Amniotic epithelial cell (primary cell): ENCODE results near the gene SBK1.
"Not testable (repeated sequence)": the region's sequence is repeated elsewhere in the genome, so short reads cannot be mapped to it uniquely, and the experiment has no call there.

Experiments used
- DNase-seq: peaks from one replicate; pipeline ENCODE4 v3.0.0-alpha.2; 2010; ENCODE audit warnings: low read depth

Gene SBK1

GRCh38 chr16:28308794-28309584 lies 16.7 kb downstream of the SBK1 start:
- DNase-seq, result no peak

GRCh38 chr16:28309811-28310311 lies 17.5 kb downstream of the SBK1 start:
- DNase-seq, result no peak

- no peak for DNase-seq
These were observed 18.5 kb downstream of the SBK1 start for GRCh38 chr16:28310796-28311195.

GRCh38 chr16:28311413-28311812 lies 19.1 kb downstream of the SBK1 start:
- DNase-seq, result no peak

- no peak for DNase-seq
These were observed 19.6 kb downstream of the SBK1 start for GRCh38 chr16:28311913-28312312.

- no peak for DNase-seq
These were observed 20.0 kb downstream of the SBK1 start for GRCh38 chr16:28312327-28312726.

GRCh38 chr16:28313587-28313986 lies 21.3 kb downstream of the SBK1 start:
- DNase-seq, result no peak

GRCh38 chr16:28316054-28316453 lies 23.7 kb downstream of the SBK1 start:
- DNase-seq, result no peak

- DNase-seq, result peak; percentile 15
These were observed 24.9 kb downstream of the SBK1 start for GRCh38 chr16:28317040-28317880.

GRCh38 chr16:28318042-28318744 lies 25.9 kb downstream of the SBK1 start:
- DNase-seq, result no peak

GRCh38 chr16:28319476-28320022 lies 27.2 kb downstream of the SBK1 start:
- DNase-seq, result no peak

GRCh38 chr16:28320023-28320561 lies 27.8 kb downstream of the SBK1 start:
- no peak for DNase-seq

- no peak for DNase-seq
These were observed 28.4 kb downstream of the SBK1 start for GRCh38 chr16:28320741-28321140.

GRCh38 chr16:28321700-28322411 lies 29.5 kb downstream of the SBK1 start:
- DNase-seq, result peak; percentile 5

- DNase-seq, result no peak
These were observed 32.0 kb downstream of the SBK1 start for GRCh38 chr16:28324235-28324886.

GRCh38 chr16:28324887-28325279 lies 32.6 kb downstream of the SBK1 start:
- DNase-seq, result no peak

- peak; percentile 28 for DNase-seq
These were observed 34.7 kb downstream of the SBK1 start for GRCh38 chr16:28326881-28327610.

- not testable (repeated sequence) for DNase-seq
These were observed 37.9 kb downstream of the SBK1 start for GRCh38 chr16:28330232-28330631.

GRCh38 chr16:28330981-28331380 lies 38.7 kb downstream of the SBK1 start:
- not testable (repeated sequence) for DNase-seq

- DNase-seq, result not testable (repeated sequence)
These were observed 40.3 kb downstream of the SBK1 start for GRCh38 chr16:28332632-28333031.
